Thoracic aorta (tissue), 2 donors: Measurements from ENCODE around the gene MARK4. TPM values are rescaled to one million over a fixed set of nuclear protein-coding genes. Genes with fewer than 3 reads are reported as not detected.

Experiments used
- ATAC-seq: fragments of 150-250 bp; one replicate; pipeline ENCODE4 v1.8.0; 2017; ENCODE audit warnings: low read depth; ENCODE audit not compliant: insufficient number of reproducible peaks, low FRiP score
- DNase-seq: peaks from one replicate; pipeline ENCODE4 v3.0.0-alpha.2; 2020; ENCODE audit warnings: low spot score
- H3K27ac ChIP-seq, 2 donors: fragments of 200-600 bp; sonication (generic); 1 replicate in 1 of 2; 2 replicates in 1 of 2; pipeline ENCODE4 v1.5.1; 2016; ENCODE audit warnings: mild to moderate bottlenecking in 2 of 2, moderate library complexity in 2 of 2
- H3K27me3 ChIP-seq: fragments of 200-600 bp; sonication (generic); replicated peaks from 2 replicates; pipeline ENCODE4 v1.6.0; 2016; ENCODE audit warnings: mild to moderate bottlenecking; ENCODE audit not compliant: insufficient read depth
- H3K36me3 ChIP-seq: fragments of 200-600 bp; sonication (generic); one replicate; pipeline ENCODE4 v1.5.1; 2016
- H3K4me1 ChIP-seq, 2 donors: fragments of 200-600 bp; sonication (generic); 1 replicate in 1 of 2; 2 replicates in 1 of 2; pipeline versions ENCODE4 v1.5.1 to v1.6.0; 2016; ENCODE audit warnings: low read depth in 2 of 2, mild to moderate bottlenecking in 1 of 2; ENCODE audit not compliant: control insufficient read depth in 1 of 2
- H3K4me3 ChIP-seq: fragments of 200-600 bp; sonication (generic); 2 replicates; pipeline ENCODE4 v1.5.1; 2016; ENCODE audit warnings: mild to moderate bottlenecking
- H3K9me3 ChIP-seq: fragments of 200-600 bp; sonication (generic); 2 replicates; pipeline ENCODE4 v1.5.1; 2016
- CTCF ChIP-seq: fragments of 200-600 bp; sonication (generic); IDR thresholded peaks from one replicate; pipeline ENCODE4 v1.5.1; 2019; ENCODE audit warnings: antibody characterized with exemption
- total RNA-seq, 2 donors: library from RNA; depleted of rRNA; stranded (reverse); fragments of >200 nt; gene quantifications; one replicate each; pipeline versions ENCODE4 v1.1.0 to v1.2.3, GENCODE V29; 2016

The MARK4 gene
- total RNA-seq, 2 donors from 2014 or later: 24.1 to 36.2 TPM

- no peak for TF ChIP-seq CTCF
- Histone ChIP-seq H3K27ac (no peak overlapping the region), H3K36me3 (no peaks in the 10 kb centered on the region), H3K27me3 (no peaks in the 10 kb centered on the region), H3K4me3 (no peak overlapping the region), H3K4me1 (peaks cover 14 to 27% of the 10 kb centered on the region in 2 donors), H3K9me3 (no peaks in the 10 kb centered on the region)
- DNase-seq (no peak), ATAC-seq (no peak)
Observed at GRCh38 chr19:45256836-45257235, 5.8 kb downstream of the MARK4 start.

- no peaks in the 10 kb centered on the region for H3K9me3 ChIP-seq
- H3K27ac ChIP-seq: no peak overlapping the region
- H3K36me3 ChIP-seq: no peaks in the 10 kb centered on the region
- DNase-seq: no peak
- no peak for TF ChIP-seq CTCF
- peaks cover 3 to 6% of the 10 kb centered on the region in 2 donors for H3K4me1 ChIP-seq
- H3K27me3 ChIP-seq: no peaks in the 10 kb centered on the region
- no peak overlapping the region for H3K4me3 ChIP-seq
- no peak for ATAC-seq
Observed at GRCh38 chr19:45258862-45259261, 7.8 kb downstream of the MARK4 start.

- no peaks in the 10 kb centered on the region for H3K4me1 ChIP-seq
- no peak for TF ChIP-seq CTCF
- no peaks in the 10 kb centered on the region for H3K27me3 ChIP-seq
- ATAC-seq (no peak), DNase-seq (no peak)
- no peaks in the 10 kb centered on the region for H3K9me3 ChIP-seq
- no peak overlapping the region for H3K4me3 ChIP-seq
- H3K27ac ChIP-seq: no peak overlapping the region
- peaks cover 12% of the 10 kb centered on the region for H3K36me3 ChIP-seq
Observed at GRCh38 chr19:45262570-45262969, 11.5 kb downstream of the MARK4 start.

GRCh38 chr19:45263013-45263412, 11.9 kb downstream of the MARK4 start:
- Histone ChIP-seq H3K4me3 (no peak overlapping the region), H3K9me3 (no peaks in the 10 kb centered on the region), H3K4me1 (no peaks in the 10 kb centered on the region), H3K36me3 (peaks cover 12% of the 10 kb centered on the region), H3K27ac (no peak overlapping the region), H3K27me3 (no peaks in the 10 kb centered on the region)
- TF ChIP-seq CTCF: no peak
- ATAC-seq (no peak), DNase-seq (no peak)

- H3K36me3 ChIP-seq: peaks cover 15% of the 10 kb centered on the region
- TF ChIP-seq CTCF: no peak
- no peaks in the 10 kb centered on the region for H3K4me1 ChIP-seq
- no peaks in the 10 kb centered on the region for H3K27me3 ChIP-seq
- H3K27ac ChIP-seq: no peak overlapping the region
- no peak for DNase-seq
- no peaks in the 10 kb centered on the region for H3K9me3 ChIP-seq
- H3K4me3 ChIP-seq: no peak overlapping the region
- no peak for ATAC-seq
Observed at GRCh38 chr19:45264781-45265317, 13.8 kb downstream of the MARK4 start.
